HL-60 (cell line): Measurements from ENCODE around the gene KHDC4.

Experiments
- DNase-seq, 2 experiments: peaks; one replicate each; pipeline ENCODE4 v3.0.0-alpha.2; 2010 to 2020; ENCODE audit warnings: low read depth in 1 of 2, low spot score in 1 of 2
- H3K27ac ChIP-seq: fragments of 250-450 bp; sonication (Bioruptor Pico); replicated peaks from 2 replicates; pipeline ENCODE4 v1.5.1; 2020; ENCODE audit warnings: mild to moderate bottlenecking, moderate library complexity
- H3K27me3 ChIP-seq: fragments of 250-450 bp; sonication (Bioruptor Pico); 2 replicates; pipeline ENCODE4 v1.5.1; 2021; ENCODE audit warnings: mild to moderate bottlenecking, moderate library complexity; ENCODE audit not compliant: insufficient read depth, poor library complexity, severe bottlenecking
- H3K4me3 ChIP-seq: replicated peaks from 2 replicates; pipeline ENCODE4 v1.5.1; 2011; ENCODE audit warnings: mild to moderate bottlenecking, control low read depth, low read length; ENCODE audit not compliant: insufficient read depth
- GABPA ChIP-seq: IDR thresholded peaks from 2 replicates; pipeline ENCODE4 v1.6.1; 2012; ENCODE audit warnings: low read depth
- POLR2AphosphoS5 ChIP-seq: IDR thresholded peaks from 2 replicates; pipeline ENCODE4 v1.6.1; 2012; ENCODE audit warnings: low read depth
- SPI1 ChIP-seq: IDR thresholded peaks from 2 replicates; pipeline ENCODE4 v1.6.1; 2012; ENCODE audit warnings: low read depth, mild to moderate bottlenecking, borderline replicate concordance
- TF ChIP-seq, protein P1 (sequence below): IDR thresholded peaks from 2 replicates; pipeline ENCODE4 v1.6.1; 2012; ENCODE audit warnings: low read depth; ENCODE audit not compliant: insufficient replicate concordance
- TF ChIP-seq, protein P2 (sequence below): IDR thresholded peaks from one replicate; pipeline ENCODE4 v1.5.1; 2011; ENCODE audit warnings: low read length, control low read depth, inconsistent platforms; ENCODE audit not compliant: insufficient read depth

Gene KHDC4

DNA sequence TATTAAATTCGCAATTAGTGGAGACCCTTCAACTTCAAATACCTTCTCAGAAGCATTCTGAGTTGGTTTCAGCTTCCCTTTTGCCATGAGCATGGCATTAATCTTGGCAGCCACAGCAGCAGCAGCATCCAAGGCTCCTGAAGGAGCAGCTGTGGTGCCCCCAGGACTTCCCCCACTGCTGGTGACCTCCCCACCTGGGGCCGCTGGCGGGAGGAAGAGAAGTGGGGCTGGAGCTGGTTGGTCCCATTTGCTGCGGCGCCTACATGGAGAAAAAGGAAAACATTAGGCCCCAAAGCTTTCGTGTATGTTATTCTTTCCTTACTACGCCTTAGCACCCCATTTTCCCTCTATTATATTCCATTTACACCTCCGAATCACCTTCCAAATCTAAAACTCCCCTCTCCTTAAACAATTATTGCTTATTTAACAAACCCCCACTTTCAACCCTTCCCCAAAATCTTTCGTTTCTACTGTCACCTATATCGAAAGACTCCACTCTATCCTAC lies 569 bp downstream of the KHDC4 start:
- no peaks in the 10 kb centered on the region for H3K27me3 ChIP-seq
- TF ChIP-seq, protein P1, sequence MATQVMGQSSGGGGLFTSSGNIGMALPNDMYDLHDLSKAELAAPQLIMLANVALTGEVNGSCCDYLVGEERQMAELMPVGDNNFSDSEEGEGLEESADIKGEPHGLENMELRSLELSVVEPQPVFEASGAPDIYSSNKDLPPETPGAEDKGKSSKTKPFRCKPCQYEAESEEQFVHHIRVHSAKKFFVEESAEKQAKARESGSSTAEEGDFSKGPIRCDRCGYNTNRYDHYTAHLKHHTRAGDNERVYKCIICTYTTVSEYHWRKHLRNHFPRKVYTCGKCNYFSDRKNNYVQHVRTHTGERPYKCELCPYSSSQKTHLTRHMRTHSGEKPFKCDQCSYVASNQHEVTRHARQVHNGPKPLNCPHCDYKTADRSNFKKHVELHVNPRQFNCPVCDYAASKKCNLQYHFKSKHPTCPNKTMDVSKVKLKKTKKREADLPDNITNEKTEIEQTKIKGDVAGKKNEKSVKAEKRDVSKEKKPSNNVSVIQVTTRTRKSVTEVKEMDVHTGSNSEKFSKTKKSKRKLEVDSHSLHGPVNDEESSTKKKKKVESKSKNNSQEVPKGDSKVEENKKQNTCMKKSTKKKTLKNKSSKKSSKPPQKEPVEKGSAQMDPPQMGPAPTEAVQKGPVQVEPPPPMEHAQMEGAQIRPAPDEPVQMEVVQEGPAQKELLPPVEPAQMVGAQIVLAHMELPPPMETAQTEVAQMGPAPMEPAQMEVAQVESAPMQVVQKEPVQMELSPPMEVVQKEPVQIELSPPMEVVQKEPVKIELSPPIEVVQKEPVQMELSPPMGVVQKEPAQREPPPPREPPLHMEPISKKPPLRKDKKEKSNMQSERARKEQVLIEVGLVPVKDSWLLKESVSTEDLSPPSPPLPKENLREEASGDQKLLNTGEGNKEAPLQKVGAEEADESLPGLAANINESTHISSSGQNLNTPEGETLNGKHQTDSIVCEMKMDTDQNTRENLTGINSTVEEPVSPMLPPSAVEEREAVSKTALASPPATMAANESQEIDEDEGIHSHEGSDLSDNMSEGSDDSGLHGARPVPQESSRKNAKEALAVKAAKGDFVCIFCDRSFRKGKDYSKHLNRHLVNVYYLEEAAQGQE: no peak
- TF ChIP-seq GABPA (no peak), POLR2AphosphoS5 (no peak), SPI1 (no peak)
- TF ChIP-seq, protein P2, sequence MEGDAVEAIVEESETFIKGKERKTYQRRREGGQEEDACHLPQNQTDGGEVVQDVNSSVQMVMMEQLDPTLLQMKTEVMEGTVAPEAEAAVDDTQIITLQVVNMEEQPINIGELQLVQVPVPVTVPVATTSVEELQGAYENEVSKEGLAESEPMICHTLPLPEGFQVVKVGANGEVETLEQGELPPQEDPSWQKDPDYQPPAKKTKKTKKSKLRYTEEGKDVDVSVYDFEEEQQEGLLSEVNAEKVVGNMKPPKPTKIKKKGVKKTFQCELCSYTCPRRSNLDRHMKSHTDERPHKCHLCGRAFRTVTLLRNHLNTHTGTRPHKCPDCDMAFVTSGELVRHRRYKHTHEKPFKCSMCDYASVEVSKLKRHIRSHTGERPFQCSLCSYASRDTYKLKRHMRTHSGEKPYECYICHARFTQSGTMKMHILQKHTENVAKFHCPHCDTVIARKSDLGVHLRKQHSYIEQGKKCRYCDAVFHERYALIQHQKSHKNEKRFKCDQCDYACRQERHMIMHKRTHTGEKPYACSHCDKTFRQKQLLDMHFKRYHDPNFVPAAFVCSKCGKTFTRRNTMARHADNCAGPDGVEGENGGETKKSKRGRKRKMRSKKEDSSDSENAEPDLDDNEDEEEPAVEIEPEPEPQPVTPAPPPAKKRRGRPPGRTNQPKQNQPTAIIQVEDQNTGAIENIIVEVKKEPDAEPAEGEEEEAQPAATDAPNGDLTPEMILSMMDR: no peak
- H3K4me3 ChIP-seq: peak overlapping the region; percentile 88
- DNase-seq: no peak
- peak overlapping the region; percentile 90 for H3K27ac ChIP-seq

DNA sequence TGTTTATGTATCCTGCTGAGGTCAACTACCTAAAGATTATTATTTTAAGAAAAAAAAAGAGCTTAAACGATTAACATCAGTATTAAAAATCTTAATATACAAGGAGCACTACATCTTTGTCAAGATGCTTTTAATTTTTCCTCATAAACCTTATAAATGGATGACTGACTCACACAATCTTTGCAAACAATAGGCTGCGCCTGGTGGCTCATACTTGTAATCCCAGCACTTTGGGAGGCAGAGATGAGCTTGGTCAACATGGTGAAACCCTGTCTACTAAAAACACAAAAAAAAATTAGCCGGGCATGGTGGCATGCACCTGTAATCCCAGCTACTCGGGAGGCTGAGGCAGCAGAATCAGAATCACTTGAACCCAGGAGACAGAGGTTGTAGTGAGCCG lies 1.7 kb downstream of the KHDC4 start:
- DNase-seq: no peak
- Histone ChIP-seq H3K4me3 (peak overlapping the region; percentile 88), H3K27ac (peak overlapping the region; percentile 13; the same call in 1 of the 2 replicates), H3K27me3 (no peaks in the 10 kb centered on the region)
- TF ChIP-seq SPI1 (no peak), POLR2AphosphoS5 (no peak), GABPA (no peak)
- TF ChIP-seq, protein P2: no peak

GRCh38 chr1:155932081-155932480 lies 2.1 kb downstream of the KHDC4 start:
- DNase-seq: no peak
- H3K27me3 ChIP-seq: no peaks in the 10 kb centered on the region
- peak overlapping the region; percentile 88; the same call in 1 of the 2 replicates for H3K4me3 ChIP-seq
- peak overlapping the region; percentile 13; the same call in 1 of the 2 replicates for H3K27ac ChIP-seq
- TF ChIP-seq, protein P1: no peak
- TF ChIP-seq GABPA: no peak
- TF ChIP-seq SPI1: no peak
- TF ChIP-seq POLR2AphosphoS5: no peak
- TF ChIP-seq, protein P2: no peak
